PC-3 (cell line): Measurements from ENCODE around the gene WDR88.

Source experiments
- CTCF ChIP-seq: fragments of 300-600 bp; sonication (generic); conservative IDR thresholded peaks from 2 replicates; pipeline ENCODE4 v1.5.1; 2017; ENCODE audit warnings: antibody characterized with exemption, low read depth, mild to moderate bottlenecking, low read length
- EZH2 ChIP-seq: fragments of 300-600 bp; sonication (generic); IDR thresholded peaks from one replicate; pipeline ENCODE4 v1.6.1; 2017; ENCODE audit warnings: antibody characterized with exemption, mild to moderate bottlenecking, low read length; ENCODE audit not compliant: unreplicated experiment

GRCh38 chr19:33086955-33087354 is 45.0 kb upstream of the WDR88 start:
- TF ChIP-seq CTCF: no peak
- TF ChIP-seq EZH2: no peak
